ENCODE measurements around the gene APOBEC3H.

APOBEC3H gene

GRCh38 chr22:39139933-39140332 lies 42.9 kb downstream of the APOBEC3H start:
- ATAC-seq (replicated peaks) (no peak), DNase-seq (no peak)
- Mint-ChIP-seq H3K27me3 (no peaks in the 10 kb centered on the region), H3K36me3 (ENCODE audit: insufficient read depth) (peaks cover 24% of the 10 kb centered on the region), H3K4me3 (no peak overlapping the region), H3K27ac (peak overlapping the region in 1 of 2 donors; percentile 30), H3K9me3 (no peaks in the 10 kb centered on the region), H3K4me1 (ENCODE audit: low read depth in 2 of 2) (peaks cover 11 to 12% of the 10 kb centered on the region in 2 donors)

DNA sequence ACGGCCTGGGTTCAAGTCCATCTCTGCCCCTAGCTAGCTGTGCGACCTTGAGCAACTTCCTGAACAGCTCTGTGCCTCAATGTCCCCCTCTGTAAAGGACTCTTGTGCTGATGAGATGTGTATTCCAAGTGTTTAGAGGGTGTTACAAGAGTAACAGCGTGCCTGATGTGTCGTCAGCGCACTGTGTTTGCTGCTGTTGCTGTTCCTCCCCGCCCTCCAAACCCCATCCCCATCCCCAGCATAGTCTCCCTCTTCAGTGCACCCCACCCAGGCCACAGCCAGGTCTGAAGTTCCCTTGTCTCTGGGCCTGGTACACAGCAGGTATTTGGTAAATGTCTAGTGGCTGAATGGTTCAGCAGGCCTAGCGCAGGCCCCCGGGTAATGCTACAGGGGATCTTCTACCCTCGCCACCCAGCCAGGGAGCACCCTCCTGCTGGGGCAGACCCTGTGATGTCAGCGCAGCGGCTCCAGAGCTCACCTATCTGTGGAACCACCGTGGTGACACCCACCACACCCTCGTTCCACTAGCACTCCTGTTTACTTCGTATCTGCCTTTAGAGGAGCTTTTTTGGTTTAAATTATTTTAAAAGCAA lies 45.1 kb downstream of the APOBEC3H start:
- H3K9me3 Mint-ChIP-seq = no peaks in the 10 kb centered on the region
- H3K4me3 Mint-ChIP-seq = no peak overlapping the region

DNA sequence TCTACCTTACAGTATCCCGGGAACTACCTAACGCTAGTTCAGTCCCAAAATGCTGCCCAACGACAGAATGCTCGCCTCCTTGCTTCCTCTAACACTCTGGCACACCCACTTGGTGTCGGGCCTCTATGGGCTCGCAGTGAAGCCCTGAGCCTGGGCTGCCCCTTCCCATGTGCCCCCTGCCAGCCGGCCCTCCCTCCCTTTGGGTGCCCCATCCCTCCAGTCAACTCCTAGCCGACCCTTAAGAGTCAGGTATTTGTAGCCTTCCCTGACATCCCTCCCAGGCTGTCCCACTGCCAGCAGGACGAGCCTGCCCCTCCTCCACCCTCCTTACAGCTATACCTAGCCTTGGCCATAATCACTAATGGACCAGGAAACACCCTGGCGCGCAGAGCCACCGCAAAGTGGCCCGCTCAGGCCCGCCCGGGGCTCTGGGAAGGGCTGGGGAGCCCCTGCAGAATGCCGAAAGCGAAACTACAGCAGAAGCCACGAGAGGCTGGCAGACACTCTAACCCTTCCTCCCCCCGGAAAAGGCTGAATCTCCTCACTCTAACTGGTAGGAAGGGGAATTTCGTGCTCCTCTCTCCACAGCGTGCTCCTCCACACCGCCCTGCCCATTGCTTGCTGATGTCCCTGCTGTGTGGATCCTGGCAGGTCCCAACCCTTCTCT lies 47.2 kb downstream of the APOBEC3H start:
- Mint-ChIP-seq H3K4me1 (ENCODE audit: low read depth in 2 of 2) (peaks cover 30 to 31% of the 10 kb centered on the region in 2 donors), H3K4me3 (peak overlapping the region; percentile 96 to 97), H3K36me3 (ENCODE audit: insufficient read depth) (peaks cover 34% of the 10 kb centered on the region), H3K27me3 (no peaks in the 10 kb centered on the region), H3K9me3 (no peaks in the 10 kb centered on the region), H3K27ac (peak overlapping the region; percentile 95 to 97)
- DNase-seq (peak; percentile 54 to 58 (median 55)), ATAC-seq (replicated peaks) (peak; percentile 44)

More for the DNA sequence above, 45.1 kb downstream of the APOBEC3H start:
- ATAC-seq (replicated peaks) (no peak), DNase-seq (no peak)
- Mint-ChIP-seq H3K27me3 (no peaks in the 10 kb centered on the region), H3K36me3 (ENCODE audit: insufficient read depth) (peaks cover 35% of the 10 kb centered on the region), H3K27ac (no peak overlapping the region), H3K4me1 (ENCODE audit: low read depth in 2 of 2) (peaks cover 18 to 20% of the 10 kb centered on the region in 2 donors)

GRCh38 chr22:39146256-39147101 lies 49.4 kb downstream of the APOBEC3H start:
- H3K4me1 Mint-ChIP-seq (ENCODE audit: low read depth in 2 of 2) = peaks cover 50 to 53% of the 10 kb centered on the region in 2 donors
- peak overlapping the region; percentile 85 to 96 for H3K4me3 Mint-ChIP-seq
- DNase-seq (no peak), ATAC-seq (replicated peaks) (no peak)
- peak overlapping the region; percentile 93 to 94 for H3K27ac Mint-ChIP-seq
- no peaks in the 10 kb centered on the region for H3K9me3 Mint-ChIP-seq
- H3K27me3 Mint-ChIP-seq = no peaks in the 10 kb centered on the region
- peaks cover 34% of the 10 kb centered on the region for H3K36me3 Mint-ChIP-seq (ENCODE audit: insufficient read depth)

GRCh38 chr22:39147335-39148025 lies 50.4 kb downstream of the APOBEC3H start:
- Mint-ChIP-seq H3K4me3 (no peak overlapping the region), H3K27ac (peak overlapping the region; percentile 88 to 95), H3K4me1 (ENCODE audit: low read depth in 2 of 2) (peaks cover 50 to 53% of the 10 kb centered on the region in 2 donors), H3K27me3 (no peaks in the 10 kb centered on the region), H3K9me3 (no peaks in the 10 kb centered on the region), H3K36me3 (ENCODE audit: insufficient read depth) (peaks cover 35% of the 10 kb centered on the region)
- ATAC-seq (replicated peaks) (no peak), DNase-seq (no peak)

- DNase-seq (no peak), ATAC-seq (replicated peaks) (no peak)
- Mint-ChIP-seq H3K9me3 (no peaks in the 10 kb centered on the region), H3K27me3 (peaks cover 0 to under 1% of the 10 kb centered on the region in 2 donors), H3K4me1 (ENCODE audit: low read depth in 2 of 2) (peaks cover 50 to 53% of the 10 kb centered on the region in 2 donors), H3K27ac (peak overlapping the region; percentile 88 to 95), H3K36me3 (ENCODE audit: insufficient read depth) (peaks cover 37% of the 10 kb centered on the region), H3K4me3 (peak overlapping the region in 1 of 2 donors; percentile 53)
These were observed 51.1 kb downstream of the APOBEC3H start for GRCh38 chr22:39148026-39148726.

GRCh38 chr22:39148727-39149535 lies 51.9 kb downstream of the APOBEC3H start:
- Mint-ChIP-seq H3K27ac (peak overlapping the region; percentile 88 to 95), H3K27me3 (peaks cover 5 to 7% of the 10 kb centered on the region in 2 donors), H3K36me3 (ENCODE audit: insufficient read depth) (peaks cover 37% of the 10 kb centered on the region), H3K4me1 (ENCODE audit: low read depth in 2 of 2) (peaks cover 55 to 56% of the 10 kb centered on the region in 2 donors), H3K4me3 (peak overlapping the region; percentile 53 to 96), H3K9me3 (no peaks in the 10 kb centered on the region)
- DNase-seq = peak; percentile 50 to 64 (median 60)
- peak; percentile 25 for ATAC-seq (replicated peaks)

DNA sequence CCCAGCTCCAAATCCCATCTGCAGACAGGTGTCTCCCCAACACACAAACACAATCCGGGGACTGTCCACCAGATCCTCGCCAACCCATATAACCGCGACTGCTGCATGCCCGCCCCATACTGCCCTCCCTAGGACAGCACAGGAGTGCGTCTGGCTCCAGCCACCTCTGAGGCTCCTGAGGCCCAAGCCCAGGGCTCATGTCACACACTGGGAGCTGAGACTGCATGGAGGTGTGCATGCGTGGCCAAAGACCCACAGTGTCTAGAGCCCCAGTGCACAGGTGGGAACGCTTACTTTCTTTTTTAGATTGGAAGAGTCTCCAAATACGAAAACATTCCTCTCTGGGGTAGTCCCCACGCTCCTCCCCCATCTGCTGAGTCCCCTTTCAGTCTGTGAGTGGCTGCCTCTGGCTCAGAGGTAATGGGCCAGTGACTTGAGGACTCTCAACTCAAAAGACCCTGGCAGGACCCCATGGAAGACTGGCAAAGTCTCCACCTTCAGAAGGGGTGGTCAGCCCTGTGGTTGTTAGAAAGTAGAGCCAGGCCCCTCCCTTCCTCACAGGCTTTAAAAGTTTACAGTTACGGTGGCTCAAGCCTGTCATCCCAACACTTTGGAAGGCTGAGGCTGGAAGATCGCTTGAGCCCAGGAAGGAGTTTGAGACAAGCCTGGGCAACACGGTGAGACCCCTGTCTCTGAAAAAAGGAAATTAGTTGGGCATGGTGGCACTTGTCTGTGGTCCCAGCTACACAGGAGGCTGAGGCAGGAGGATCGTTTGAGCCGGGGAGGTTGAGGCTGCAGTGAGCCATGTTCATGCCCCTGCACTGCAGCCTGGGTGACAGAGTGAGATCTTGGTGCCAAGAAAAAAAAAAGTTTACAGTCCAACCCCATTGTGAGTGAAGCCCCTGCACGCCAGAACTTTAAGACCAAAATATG lies 53.1 kb downstream of the APOBEC3H start:
- ATAC-seq (replicated peaks) = no peak
- H3K4me1 Mint-ChIP-seq (ENCODE audit: low read depth in 2 of 2) = peaks cover 47 to 49% of the 10 kb centered on the region in 2 donors

DNA sequence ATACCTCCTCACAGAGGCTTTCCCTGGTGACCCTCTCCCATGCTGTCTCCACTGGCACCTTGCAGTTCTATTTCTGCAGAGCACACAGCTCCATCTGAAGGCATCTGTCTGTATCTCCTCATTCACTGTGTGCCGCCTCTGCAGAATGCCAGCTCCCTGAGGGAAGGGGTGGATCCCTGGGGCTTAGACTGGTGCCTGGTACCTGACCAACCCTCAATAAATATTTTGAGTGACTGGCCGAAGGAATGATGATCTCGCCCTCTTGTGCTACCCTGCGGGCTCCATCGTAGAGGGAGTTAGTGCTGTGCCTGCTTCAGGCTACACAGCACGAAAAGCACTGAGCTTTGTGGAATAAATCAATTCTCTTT lies 53.8 kb downstream of the APOBEC3H start:
- ATAC-seq (replicated peaks) = no peak
- no peaks in the 10 kb centered on the region for H3K9me3 Mint-ChIP-seq
- peaks cover 47 to 48% of the 10 kb centered on the region in 2 donors for H3K4me1 Mint-ChIP-seq (ENCODE audit: low read depth in 2 of 2)
- DNase-seq = no peak
- H3K4me3 Mint-ChIP-seq = peak overlapping the region; percentile 96 to 97
- H3K27me3 Mint-ChIP-seq = peaks cover 5 to 7% of the 10 kb centered on the region in 2 donors
- peak overlapping the region; percentile 88 to 95 for H3K27ac Mint-ChIP-seq
- peaks cover 25% of the 10 kb centered on the region for H3K36me3 Mint-ChIP-seq (ENCODE audit: insufficient read depth)

More for the DNA sequence above, 53.1 kb downstream of the APOBEC3H start:
- H3K27ac Mint-ChIP-seq = peak overlapping the region; percentile 88 to 95
- H3K36me3 Mint-ChIP-seq (ENCODE audit: insufficient read depth) = peaks cover 30% of the 10 kb centered on the region
- H3K4me3 Mint-ChIP-seq = peak overlapping the region; percentile 96 to 97
- H3K9me3 Mint-ChIP-seq = no peaks in the 10 kb centered on the region
- H3K27me3 Mint-ChIP-seq = peaks cover 5 to 7% of the 10 kb centered on the region in 2 donors
- DNase-seq = no peak

- Mint-ChIP-seq H3K9me3 (no peaks in the 10 kb centered on the region), H3K4me3 (peak overlapping the region; percentile 96 to 97), H3K4me1 (ENCODE audit: low read depth in 2 of 2) (peaks cover 41 to 42% of the 10 kb centered on the region in 2 donors), H3K27me3 (peaks cover 5 to 7% of the 10 kb centered on the region in 2 donors), H3K27ac (peak overlapping the region; percentile 88 to 95), H3K36me3 (ENCODE audit: insufficient read depth) (peaks cover 23% of the 10 kb centered on the region)
- DNase-seq (no peak), ATAC-seq (replicated peaks) (no peak)
These were observed 54.4 kb downstream of the APOBEC3H start for GRCh38 chr22:39151329-39151975.

DNA sequence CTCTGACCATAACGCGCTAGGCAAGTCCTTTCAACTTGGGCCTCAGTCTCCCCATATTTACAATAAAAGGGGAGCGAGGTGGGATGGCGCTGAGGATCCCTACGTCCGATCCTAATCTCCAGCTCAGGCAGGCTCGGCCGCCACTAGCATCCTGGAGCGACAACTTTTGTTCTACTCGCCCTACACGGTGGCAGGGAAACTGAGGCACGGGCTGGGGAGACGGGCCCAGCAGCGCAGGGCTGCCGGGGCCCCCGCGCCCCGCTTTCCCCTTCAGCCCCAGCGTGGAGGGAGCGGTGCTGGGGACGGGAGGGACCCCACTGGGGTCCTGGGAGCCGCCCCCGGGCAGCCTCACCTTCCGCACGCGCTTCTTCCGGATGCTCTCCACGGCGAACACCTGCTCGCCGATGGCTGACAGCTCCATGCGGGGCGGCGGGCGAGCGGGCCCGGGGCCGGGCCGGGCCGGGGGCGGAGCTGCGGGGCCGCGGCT lies 55.0 kb downstream of the APOBEC3H start:
- H3K27me3 Mint-ChIP-seq = peaks cover 5 to 7% of the 10 kb centered on the region in 2 donors
- H3K27ac Mint-ChIP-seq = peak overlapping the region; percentile 88 to 95
- peaks cover 37 to 38% of the 10 kb centered on the region in 2 donors for H3K4me1 Mint-ChIP-seq (ENCODE audit: low read depth in 2 of 2)
- no peaks in the 10 kb centered on the region for H3K9me3 Mint-ChIP-seq
- ATAC-seq (replicated peaks) (no peak), DNase-seq (no peak)
- H3K36me3 Mint-ChIP-seq (ENCODE audit: insufficient read depth) = peaks cover 21% of the 10 kb centered on the region
- H3K4me3 Mint-ChIP-seq = peak overlapping the region; percentile 96 to 97

All from effector memory CD8-positive, alpha-beta T cell (primary cell).